SJCRH30 (cell line): ENCODE results near the gene EEF1G. TPM values are rescaled to one million over a fixed set of nuclear protein-coding genes. Genes with fewer than 3 reads are reported as not detected.

Source experiments
- DNase-seq, 2 experiments: peaks; one replicate each; pipeline ENCODE4 v3.0.0-alpha.2; 2015 to 2020
- H3K27ac ChIP-seq: fragments of 250-450 bp; sonication (Bioruptor Pico); 2 replicates; pipeline ENCODE4 v1.5.1; 2020; ENCODE audit warnings: mild to moderate bottlenecking, moderate library complexity
- H3K27me3 ChIP-seq: fragments of 250-450 bp; sonication (Bioruptor Pico); 2 replicates; pipeline ENCODE4 v1.5.1; 2020; ENCODE audit warnings: mild to moderate bottlenecking, moderate library complexity
- H3K36me3 ChIP-seq: fragments of 250-450 bp; sonication (Bioruptor Pico); 2 replicates; pipeline ENCODE4 v1.5.1; 2020; ENCODE audit warnings: mild to moderate bottlenecking, moderate library complexity
- H3K4me1 ChIP-seq: fragments of 250-450 bp; sonication (Bioruptor Pico); 2 replicates; pipeline ENCODE4 v1.5.1; 2020; ENCODE audit warnings: mild to moderate bottlenecking, moderate library complexity
- H3K4me3 ChIP-seq: fragments of 250-450 bp; sonication (Bioruptor Pico); 2 replicates; pipeline ENCODE4 v1.5.1; 2020; ENCODE audit warnings: mild to moderate bottlenecking, moderate library complexity
- H3K9me3 ChIP-seq: fragments of 250-450 bp; sonication (Bioruptor Pico); replicated peaks from 2 replicates; pipeline ENCODE4 v1.5.1; 2020; ENCODE audit warnings: mild to moderate bottlenecking, moderate library complexity
- total RNA-seq: library from RNA; depleted of rRNA; stranded (reverse); fragments of >200 nt; shearing (Covaris generic); gene quantifications from 2 replicates; pipeline ENCODE4 v1.2.3, GENCODE V29; 2014

Gene EEF1G
- total RNA-seq, 1 experiment from 2014 or later: 2,270 TPM

DNA sequence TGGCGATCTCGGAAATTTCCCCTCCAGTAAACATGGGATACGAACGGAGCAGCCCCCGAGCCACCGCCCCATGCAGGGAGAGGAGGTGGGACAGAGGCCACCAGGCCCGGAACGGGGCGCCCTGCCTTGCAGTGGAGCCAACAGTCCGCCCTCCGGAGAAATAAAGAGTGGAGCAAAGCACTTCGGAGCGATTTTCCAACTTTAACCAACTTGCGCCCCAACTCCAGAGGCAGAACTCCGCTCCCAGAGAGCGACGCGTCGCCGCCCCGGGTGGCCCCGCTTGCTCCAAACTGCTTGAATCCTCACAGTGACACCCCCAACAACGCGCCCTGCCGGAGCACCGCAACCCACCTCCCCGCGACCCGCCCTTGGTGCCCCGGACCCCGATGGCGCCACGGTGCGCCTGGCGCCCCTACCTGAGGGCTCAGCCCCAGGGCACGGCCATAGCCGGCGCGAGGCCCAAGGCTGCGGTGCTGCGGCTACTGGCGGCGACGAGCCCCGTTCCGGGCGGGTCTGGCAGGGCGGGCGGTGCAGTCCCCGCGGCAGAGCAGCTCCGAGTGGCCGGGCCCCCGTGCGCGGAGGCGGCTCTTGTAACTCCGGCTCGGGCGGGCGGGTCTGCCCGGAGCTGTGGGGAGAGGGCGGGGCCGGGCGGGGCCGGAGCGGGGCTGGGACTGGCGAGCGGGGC, 27.3 kb downstream of the EEF1G start, which contains the start of gene AHNAK:
TSS of gene AHNAK (minus strand) at position 563 of the 685 bp plus-strand sequence. CDS start 10,708 bp downstream, outside the sequence.
- Histone ChIP-seq H3K4me1 (peaks cover 6% of the 10 kb centered on the region; the same call in 1 of the 2 replicates), H3K9me3 (no peaks in the 10 kb centered on the region), H3K36me3 (no peaks in the 10 kb centered on the region), H3K27ac (peak within 1 kb of the TSS; percentile 11; the same call in 1 of the 2 replicates), H3K27me3 (no peaks in the 10 kb centered on the region; the same call in 1 of the 2 replicates), H3K4me3 (peak within 1 kb of the TSS; percentile 70)
- peak; percentile 59 for DNase-seq

DNA sequence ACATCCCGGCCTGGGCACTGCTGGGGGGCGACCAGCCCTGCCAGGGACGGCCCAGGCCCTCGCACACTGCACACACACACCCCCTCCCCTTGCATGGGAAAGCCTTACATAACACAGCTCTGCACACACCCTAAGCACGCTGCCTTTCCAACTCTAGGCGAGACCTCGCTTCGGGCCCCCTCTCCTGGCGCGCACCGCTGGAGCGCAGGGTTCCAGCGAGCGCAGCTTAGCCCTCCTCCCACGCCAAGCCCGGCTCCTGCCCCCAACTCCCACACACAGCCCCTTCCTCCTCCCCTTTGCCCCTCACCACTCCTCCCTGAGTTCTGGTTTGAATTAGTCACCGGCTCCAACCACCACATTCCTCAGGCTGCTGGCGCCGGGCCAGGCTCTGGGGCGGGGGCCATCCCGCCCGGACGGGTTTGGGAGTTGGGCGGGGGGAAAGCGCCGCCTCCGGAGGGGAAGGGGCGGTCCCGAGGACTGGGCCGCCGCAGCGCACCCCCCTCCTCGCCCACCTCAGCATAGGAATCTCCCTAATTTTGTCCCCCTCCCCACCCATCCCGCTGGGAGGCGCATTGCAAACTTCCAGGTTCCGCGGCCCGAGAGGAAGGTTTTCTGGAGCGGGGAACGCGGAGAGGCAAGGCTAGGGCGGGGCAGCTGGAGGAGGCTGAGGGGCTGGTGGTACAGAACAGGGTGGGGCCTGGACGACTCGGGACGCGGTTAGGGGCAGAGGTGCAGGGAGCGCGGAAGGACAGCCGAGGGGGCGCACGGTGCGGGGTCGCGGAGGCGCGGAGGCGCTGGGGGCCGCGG, 28.1 kb downstream of the EEF1G start:
- H3K27ac ChIP-seq: peak overlapping the region; percentile 11; the same call in 1 of the 2 replicates
- H3K4me1 ChIP-seq: peaks cover 6% of the 10 kb centered on the region; the same call in 1 of the 2 replicates
- DNase-seq: peak; percentile 83 to 87

DNA sequence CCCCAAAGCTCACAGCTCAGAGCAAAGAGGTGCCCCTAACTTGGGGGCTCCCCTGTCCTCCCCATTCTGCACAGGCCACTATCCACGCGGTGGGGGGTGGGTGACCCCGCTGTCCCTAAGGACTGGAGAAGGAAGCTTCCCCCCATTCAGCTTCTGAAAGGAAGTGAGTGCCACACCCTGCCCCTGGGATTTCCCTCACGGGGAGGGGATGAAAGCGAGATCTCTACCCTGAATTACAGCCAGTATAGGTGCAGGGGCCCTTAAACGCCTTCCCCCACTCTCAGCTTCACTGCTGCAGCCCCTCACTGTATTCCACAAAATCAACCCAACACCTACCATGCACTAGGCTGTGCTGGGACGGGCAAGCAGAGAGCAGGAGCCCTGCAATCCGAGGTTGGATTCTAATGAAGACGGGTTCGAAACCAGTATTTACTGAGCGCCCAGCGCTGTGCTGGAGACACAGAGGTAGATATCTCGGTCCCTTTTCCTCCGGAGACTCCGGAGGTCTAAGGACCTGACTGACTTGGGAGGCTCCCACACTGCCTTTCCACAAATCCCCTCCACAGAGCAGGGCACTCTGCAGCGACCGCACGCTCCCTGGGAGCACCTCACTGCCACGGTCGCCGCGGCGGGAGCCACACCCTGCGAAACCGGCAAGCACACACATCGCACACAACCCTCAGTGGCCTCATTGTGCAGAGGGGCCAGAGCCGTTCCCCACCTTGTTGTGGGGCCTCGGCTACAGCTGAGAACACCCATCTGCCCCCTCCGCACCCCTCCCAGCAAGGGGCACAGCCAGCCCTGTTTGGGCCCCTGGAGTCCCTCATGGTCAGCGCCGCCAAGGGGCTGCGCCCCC, 28.9 kb downstream of the EEF1G start:
- Histone ChIP-seq H3K4me1 (peaks cover 9% of the 10 kb centered on the region; the same call in 1 of the 2 replicates), H3K36me3 (no peaks in the 10 kb centered on the region), H3K27ac (peak overlapping the region; percentile 11; the same call in 1 of the 2 replicates), H3K4me3 (peak overlapping the region; percentile 70), H3K9me3 (no peaks in the 10 kb centered on the region), H3K27me3 (no peaks in the 10 kb centered on the region; the same call in 1 of the 2 replicates)
- peak in 1 of 2 experiments; percentile 33 for DNase-seq

More for the DNA sequence above, 28.1 kb downstream of the EEF1G start:
- Histone ChIP-seq H3K9me3 (no peaks in the 10 kb centered on the region), H3K27me3 (no peaks in the 10 kb centered on the region; the same call in 1 of the 2 replicates), H3K36me3 (no peaks in the 10 kb centered on the region), H3K4me3 (peak overlapping the region; percentile 70)

DNA sequence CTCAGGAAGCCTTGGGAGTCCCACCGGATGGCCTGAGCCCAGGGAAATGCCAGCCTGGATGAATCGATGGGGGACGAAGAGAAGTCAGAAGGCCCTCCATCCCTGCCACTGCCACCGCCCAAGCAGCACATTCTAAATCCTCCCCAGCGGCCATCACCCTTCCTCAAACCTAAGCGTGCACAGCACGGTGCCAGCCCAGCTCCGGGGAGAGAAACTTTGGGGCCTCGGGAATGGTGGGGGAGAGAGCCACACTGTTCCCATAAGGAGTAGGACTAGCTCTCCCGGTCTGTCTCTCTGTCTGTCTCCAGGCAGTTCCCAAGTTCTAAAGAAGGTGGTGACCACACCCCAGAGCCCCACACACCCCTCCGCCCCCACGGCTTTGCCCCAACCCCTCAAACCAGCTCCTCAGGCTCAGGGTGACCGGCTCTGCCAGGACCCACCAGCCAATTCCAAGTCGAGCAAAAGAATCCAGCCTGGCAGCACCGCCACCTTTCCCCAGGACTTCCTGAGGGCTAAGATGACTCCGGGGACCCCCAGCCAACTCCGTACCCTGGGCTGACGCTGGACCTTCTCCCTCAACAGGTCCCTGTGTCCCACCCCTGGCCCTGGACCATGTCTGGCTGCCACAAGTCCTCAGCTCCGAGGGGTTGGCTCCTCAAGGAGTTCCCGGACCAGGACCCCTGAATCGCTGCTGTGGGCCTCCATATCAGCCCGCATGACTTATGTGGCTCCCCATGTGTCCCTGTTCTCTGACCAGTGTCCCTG, 29.8 kb downstream of the EEF1G start:
- no peak overlapping the region for H3K4me3 ChIP-seq

DNA sequence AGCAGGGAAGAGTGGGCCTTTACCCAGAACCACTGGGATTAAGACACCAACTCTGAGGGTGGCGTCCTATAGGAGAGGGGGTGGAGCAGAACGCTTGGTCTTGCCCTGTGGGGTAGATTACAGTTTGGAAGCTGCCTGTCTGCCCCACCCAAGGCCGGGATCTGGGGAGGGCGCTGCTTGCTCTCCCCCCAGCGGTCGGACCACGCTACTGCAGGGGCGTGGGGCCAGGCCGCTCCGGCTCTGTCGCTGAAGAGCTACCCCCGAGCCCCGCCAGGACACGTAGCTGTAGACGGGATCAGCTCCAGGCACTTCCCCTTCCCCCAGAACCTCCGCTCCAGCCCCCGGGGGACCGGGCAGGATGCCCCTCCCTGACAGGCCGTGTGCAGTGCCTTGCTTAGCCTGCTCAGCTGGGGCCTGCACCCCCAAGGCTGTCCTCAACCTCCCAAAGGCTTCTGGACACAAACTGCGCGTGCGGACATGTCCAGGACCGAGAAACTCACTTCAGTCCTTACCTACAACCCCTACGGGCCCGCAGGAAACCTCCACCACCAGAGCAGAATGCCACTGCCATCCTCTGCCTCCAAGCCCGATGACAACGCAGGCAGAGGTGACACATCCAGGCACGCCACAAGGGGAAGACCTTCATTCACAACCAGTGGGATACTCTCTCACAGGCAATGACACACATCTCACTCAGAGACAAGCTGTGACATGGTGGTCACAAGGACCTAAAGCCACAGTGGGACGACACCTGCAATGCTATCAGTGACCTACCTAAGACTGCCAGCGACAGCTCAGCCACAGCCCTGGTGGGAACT, 30.7 kb downstream of the EEF1G start:
- DNase-seq: peak; percentile 73 to 79
- no peaks in the 10 kb centered on the region for H3K9me3 ChIP-seq
- H3K27ac ChIP-seq: no peak overlapping the region
- peaks cover 21% of the 10 kb centered on the region for H3K4me1 ChIP-seq
- H3K27me3 ChIP-seq: no peaks in the 10 kb centered on the region
- H3K36me3 ChIP-seq: no peaks in the 10 kb centered on the region
- no peak overlapping the region for H3K4me3 ChIP-seq

More for the DNA sequence above, 29.8 kb downstream of the EEF1G start:
- no peaks in the 10 kb centered on the region for H3K9me3 ChIP-seq
- no peaks in the 10 kb centered on the region; the same call in 1 of the 2 replicates for H3K27me3 ChIP-seq
- no peak overlapping the region for H3K27ac ChIP-seq
- peaks cover 15% of the 10 kb centered on the region for H3K4me1 ChIP-seq
- no peaks in the 10 kb centered on the region for H3K36me3 ChIP-seq
- DNase-seq: no peak

DNA sequence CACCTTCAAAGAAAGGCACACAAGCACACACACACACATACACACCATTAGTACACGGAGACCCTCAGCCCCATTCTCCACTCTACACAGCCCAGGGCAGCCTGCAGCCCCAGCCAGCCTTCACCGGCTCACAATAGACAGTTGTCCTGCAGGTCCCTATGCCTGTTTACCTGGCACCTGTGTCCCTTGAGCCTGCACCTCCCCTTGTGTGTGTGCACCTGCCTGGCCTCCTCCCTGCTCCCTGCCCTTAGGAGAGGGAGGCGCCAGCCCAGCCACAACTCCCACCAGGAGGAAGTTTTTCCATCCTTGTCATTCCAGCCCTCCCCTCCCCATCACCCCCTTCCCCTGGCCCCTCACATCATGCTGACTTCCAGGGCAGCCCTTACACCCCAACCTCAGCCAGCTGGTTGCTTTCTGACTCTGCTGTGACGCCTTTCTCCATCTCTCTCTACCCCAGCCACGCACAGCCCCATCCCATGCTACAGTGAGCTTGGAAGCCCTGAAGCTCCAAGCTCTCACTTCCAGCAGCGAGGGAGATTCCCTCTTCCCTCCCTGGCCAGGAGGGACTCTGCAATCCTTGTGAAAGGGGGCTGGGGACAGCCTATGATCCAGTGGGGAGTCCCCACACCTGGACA, 31.5 kb downstream of the EEF1G start:
- H3K27ac ChIP-seq: no peak overlapping the region
- H3K9me3 ChIP-seq: no peaks in the 10 kb centered on the region
- DNase-seq: no peak
- peaks cover 23% of the 10 kb centered on the region for H3K4me1 ChIP-seq
- H3K4me3 ChIP-seq: no peak overlapping the region
- no peaks in the 10 kb centered on the region for H3K36me3 ChIP-seq
- no peaks in the 10 kb centered on the region for H3K27me3 ChIP-seq

DNA sequence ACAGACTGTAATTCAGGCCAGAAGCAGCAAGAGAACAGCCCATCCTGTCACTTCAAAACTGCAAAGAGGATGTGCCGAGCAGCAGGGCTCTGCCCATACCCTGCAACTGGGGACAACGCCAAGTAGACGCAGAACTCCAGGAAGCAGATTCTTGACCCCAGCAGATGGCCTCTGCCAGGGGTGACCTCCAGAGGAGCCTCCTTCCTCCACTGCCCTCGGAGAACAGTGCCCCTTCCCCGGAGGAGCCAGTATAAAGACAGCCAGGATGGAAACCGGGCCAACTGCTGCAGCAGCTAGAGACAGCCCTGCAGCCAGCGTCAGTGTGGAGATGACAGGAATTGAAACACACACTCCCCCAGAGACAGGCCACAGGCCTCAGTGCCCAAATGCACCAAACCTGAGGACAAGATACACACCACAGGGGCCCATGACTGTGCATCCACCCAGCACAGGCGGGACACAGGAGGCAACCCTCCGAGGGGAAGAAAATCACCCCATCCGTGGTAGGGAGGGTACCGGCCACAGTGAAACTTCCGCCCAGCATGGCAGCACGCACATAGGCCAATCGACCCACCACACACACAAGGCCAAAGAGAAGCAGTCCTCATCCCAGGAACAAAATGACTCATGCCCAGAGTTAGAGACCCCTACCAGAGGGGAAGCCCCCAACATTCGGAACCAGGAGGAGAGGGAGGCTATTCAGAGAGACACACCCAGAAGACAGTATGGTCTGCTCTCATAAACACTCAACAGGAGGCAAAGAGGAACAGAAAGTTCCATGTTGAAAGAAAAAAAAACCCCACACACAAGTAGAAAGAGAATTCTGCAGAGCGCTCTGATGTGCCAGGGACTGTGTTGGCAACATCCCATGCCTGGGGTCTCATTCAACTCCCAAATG, 32.6 kb downstream of the EEF1G start:
- Histone ChIP-seq H3K4me1 (peaks cover 23% of the 10 kb centered on the region), H3K9me3 (no peaks in the 10 kb centered on the region), H3K27me3 (no peaks in the 10 kb centered on the region), H3K36me3 (no peaks in the 10 kb centered on the region), H3K4me3 (no peak overlapping the region), H3K27ac (no peak overlapping the region)
- no peak for DNase-seq

DNA sequence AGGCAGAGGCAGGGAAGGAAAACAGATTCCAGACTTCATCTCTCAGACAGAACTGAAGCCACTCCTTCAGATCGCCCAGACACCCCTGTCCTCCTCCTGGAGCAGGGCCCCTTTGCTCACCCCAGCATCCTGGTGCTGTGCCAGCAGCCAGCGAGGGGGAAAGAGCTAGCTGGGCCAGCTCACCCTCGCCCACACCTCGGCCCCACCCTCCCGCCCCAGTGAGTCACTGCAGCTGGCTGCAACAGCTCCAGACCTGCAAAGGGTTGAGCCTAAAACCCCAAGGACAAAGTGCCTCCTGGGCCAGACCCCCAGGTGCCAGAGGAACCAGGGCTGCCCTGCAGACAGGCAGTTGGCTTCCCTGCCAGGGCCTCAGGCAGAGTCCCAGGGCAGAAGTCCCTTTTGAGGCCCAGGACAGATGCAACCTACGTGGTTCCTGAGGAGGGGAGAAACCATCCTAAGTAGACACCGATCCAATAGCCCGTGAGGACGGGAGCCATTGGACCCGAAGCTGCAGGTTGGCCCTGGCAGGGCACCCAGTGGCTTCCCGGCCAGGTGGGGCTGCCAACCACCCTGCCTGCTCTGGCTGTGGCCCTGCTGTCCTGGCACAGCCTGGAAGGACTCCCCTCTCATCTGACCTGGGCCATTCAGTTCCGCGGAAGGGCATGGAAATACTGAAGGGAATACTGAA, 34.3 kb downstream of the EEF1G start:
- no peaks in the 10 kb centered on the region for H3K9me3 ChIP-seq
- DNase-seq: peak; percentile 68 to 69
- no peaks in the 10 kb centered on the region for H3K36me3 ChIP-seq
- peaks cover 23% of the 10 kb centered on the region for H3K4me1 ChIP-seq
- no peaks in the 10 kb centered on the region for H3K27me3 ChIP-seq
- H3K27ac ChIP-seq: peak overlapping the region; percentile 48
- peak overlapping the region; percentile 6; the same call in 1 of the 2 replicates for H3K4me3 ChIP-seq

DNA sequence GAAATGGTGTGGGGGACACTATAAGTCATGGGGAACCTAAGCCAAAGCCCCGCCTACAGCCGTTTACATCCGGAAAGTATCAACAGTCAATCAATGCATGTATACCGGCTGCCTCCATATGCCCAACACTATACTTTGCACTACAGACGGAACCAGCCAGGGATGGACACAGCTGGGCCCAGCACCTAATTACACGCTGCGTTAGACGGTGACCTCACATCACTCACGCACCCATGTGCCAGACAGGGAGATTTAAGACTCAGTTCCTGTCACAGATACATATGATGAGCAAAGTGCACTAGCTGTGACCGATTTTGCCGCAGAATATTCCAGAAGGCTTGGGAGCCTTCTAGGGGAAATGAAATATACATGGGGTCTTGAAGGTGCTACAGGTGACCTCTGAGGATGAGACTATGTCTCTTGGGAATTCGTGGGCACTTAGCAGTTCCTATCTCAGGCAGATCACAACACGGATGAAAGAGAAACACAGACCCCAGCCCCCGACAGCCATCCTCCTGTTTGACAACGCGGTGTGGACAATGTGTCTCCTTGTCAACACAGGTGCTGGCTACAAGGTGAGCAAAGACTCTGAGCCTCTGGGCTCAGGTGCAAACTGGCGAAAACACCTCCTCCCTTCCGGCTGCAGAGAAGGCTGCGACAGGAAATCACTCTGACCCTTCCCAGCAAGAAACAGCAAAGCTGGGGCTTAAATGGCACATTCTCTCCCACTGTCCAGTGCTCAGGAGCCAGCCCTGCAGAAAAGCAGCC, 35.0 kb downstream of the EEF1G start:
- H3K27ac ChIP-seq: peak overlapping the region; percentile 48
- peak overlapping the region; percentile 6; the same call in 1 of the 2 replicates for H3K4me3 ChIP-seq
- H3K36me3 ChIP-seq: 0 out of 2 replicates have a peak, but pooled peaks cover 2% of the 10 kb centered on the region
- no peaks in the 10 kb centered on the region for H3K9me3 ChIP-seq
- peaks cover 23% of the 10 kb centered on the region for H3K4me1 ChIP-seq
- H3K27me3 ChIP-seq: no peaks in the 10 kb centered on the region
- peak in 1 of 2 experiments; percentile 26 for DNase-seq

DNA sequence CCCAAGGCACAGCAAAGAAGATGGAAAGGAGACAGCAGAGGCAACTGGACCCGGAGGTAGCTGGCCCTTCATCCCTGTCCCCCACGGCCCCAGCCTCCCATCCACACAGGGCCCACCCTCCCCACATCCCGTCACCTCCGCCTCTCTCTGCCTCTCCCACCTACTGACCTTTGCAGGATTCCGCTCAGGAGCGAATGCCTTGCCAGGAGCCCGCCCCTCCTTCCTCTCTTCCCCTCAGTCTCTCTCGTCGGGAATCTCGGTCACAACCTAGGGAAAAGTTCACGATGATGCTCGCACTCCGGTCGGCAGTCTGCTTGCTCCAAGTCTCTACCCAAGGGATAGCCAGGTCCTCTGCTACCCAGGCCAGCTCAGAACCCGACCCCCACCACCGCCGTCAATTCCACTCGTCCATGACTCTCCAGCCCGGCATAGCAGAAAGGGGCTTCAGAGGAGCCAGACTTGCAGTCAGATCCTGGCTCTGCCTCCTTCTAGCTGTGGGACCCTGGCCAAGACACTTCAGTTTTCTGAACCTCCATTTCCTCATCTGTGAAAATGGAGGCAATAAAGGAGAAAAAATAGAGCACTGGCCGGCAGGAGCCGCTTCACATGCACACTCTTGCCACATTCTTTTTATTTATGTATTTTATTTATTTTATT, 37.3 kb downstream of the EEF1G start:
- no peak overlapping the region for H3K4me3 ChIP-seq
- no peak overlapping the region for H3K27ac ChIP-seq
- no peaks in the 10 kb centered on the region for H3K27me3 ChIP-seq
- peaks cover 5% of the 10 kb centered on the region; the same call in 1 of the 2 replicates for H3K36me3 ChIP-seq
- no peak for DNase-seq
- no peaks in the 10 kb centered on the region for H3K9me3 ChIP-seq
- peaks cover 20% of the 10 kb centered on the region for H3K4me1 ChIP-seq
